GM21360 (cell line): ENCODE data around the gene GATAD2A.

Source experiments
- ATAC-seq: cut with Tn5 transposase; IDR thresholded peaks from one replicate; pipeline ENCODE4 v1.9.1; 2021; ENCODE audit warnings: mild to moderate bottlenecking, moderate library complexity; ENCODE audit not compliant: unreplicated experiment

Gene GATAD2A

DNA sequence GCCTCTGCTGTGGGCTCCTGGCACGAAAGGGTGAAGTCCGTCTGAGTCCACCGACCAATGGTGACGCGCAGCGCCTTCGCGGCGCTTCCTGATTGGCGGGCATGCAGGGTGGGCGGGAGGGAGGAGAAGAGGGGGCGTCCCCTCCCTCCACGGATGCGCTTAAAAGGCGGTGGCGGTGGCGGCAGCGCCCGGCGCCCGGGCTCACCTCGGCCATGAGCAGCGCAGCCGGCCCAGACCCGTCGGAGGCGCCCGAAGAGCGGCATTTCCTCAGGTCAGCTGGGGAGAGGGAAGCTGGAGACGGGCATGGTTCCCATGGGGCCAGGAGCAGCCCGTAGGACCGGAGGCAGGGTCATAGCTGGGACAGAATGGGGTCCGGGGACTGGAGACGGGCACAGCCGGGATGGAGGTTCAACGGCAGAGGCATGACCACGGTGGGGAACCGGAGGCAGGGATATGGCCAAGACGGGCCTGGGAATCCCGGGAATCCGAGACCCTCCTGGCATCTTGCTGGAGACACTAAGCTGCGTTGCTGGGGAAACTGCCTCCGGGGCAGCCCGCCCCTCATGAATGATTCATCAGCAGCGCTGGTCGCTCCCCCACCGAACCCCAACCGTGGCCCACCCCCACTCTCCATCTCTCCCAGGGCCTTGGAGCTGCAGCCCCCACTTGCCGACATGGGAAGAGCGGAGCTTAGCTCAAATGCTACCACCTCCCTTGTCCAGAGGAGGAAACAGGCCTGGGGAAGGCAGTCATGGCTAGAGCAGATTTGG lies 123.4 kb downstream of the GATAD2A start, which contains the start of gene YJEFN3:
Gene YJEFN3 (plus strand): TSS at position 191 of the 770 bp plus-strand sequence. CDS start 22 bp downstream, at position 213.
- no peak for ATAC-seq

DNA sequence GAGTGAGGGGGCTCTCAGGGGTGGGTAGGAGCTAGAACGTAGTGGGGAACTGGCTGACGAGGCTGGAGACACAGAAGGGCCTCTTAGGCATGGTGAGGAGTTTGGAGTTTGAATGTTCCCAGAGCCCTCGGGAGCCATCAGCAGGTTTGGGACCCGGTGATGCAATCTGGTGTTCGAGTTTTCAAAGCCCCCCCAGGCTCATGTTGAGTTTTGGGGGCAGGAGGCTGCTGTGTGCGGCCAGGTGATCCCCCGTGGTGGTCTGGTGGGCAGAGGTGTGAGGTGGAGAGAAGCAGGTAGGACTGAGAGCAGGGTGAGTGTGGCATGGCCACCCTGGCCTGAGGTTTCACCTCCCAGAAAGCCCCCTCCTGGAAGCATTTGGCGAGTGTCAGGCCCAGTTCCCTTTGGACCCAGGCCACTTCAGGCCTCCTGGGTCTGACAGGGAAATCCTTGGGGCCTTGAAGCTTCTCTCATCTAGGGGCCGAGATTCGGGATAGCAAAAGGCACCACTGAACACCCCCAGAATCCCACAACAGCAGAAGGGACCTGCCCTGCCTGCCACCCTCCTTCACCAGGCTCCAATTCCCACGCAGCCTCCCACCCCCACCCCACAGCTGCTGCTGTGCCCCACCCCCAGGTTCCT lies 124.4 kb downstream of the GATAD2A start:
- ATAC-seq: no peak

DNA sequence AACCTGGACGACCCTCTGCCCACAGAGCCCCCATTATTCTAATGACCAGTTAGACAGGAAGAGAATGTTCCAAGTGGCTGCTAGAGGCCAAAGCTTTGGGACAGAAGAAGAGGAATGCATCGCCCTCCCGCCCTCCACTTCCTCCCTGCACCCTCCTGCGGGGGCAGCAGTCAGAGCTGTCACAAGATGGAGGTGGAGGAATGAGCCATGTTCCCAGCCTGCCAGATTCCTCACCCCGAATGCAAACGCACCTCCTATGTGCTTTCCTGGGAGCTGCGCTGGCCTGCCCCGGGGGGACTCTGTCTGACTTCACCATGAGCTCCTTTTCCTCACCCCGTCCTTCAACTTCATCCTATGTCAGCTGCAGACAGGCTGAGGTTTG lies 124.9 kb downstream of the GATAD2A start:
- no peak for ATAC-seq

DNA sequence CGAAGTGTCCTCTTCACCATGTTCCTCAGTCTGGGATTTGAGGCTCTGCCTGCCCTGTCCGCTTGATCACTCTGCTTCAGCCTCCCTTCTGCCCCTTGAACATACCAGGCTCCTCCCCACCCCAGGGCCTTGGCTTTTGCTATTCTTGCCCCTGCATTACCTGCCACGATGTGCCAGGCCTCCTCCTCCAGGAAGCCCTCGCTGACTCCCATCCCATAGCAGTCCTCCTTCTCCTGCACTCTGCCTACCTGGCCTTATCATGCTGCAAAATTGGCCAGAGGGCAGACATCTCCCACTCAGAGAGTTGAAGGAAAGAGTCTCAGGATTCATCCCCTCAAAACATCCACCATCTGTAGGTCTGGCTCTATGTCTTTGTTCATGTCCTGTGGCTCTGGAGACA lies 125.4 kb downstream of the GATAD2A start:
- no peak for ATAC-seq

DNA sequence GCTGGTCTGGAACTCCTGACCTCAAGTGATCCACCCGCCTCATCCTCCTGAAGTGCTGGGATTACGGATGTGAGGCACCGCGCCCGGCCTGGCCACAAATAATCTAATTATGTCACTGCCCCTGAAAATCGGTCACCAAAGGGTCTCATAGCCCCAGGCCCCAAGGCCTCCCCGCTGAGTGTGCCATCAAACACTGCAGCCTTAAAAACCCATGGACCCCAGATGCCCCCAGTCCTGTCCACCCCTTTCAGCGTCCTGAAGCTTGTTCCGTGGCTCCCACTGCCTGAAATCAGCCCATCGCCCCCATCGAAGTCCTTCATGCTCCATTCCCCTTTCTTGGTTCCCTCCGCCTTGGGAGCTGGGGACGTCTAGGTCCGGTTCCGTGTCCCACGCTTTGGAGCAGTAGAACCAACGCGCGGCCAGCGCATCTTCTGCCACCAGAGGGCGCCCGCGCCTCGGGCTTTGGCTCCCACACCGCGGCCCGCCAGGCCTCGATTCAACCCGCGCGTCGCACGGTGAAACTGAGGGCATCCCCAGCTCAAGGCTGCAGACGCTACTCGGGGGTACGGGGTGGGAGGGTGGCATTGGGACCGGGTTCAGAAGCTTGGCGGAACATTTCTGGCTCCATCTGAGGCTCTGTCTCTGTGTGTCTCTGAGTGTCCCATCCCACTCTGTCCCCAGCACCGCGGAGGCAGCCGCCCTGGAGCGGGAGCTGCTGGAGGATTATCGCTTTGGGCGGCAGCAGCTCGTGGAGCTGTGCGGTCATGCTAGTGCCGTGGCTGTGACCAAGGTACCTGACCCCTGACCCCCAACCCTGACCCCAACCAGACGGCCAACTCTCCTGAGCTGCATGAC lies 126.7 kb downstream of the GATAD2A start:
- ATAC-seq: peak; percentile 54

DNA sequence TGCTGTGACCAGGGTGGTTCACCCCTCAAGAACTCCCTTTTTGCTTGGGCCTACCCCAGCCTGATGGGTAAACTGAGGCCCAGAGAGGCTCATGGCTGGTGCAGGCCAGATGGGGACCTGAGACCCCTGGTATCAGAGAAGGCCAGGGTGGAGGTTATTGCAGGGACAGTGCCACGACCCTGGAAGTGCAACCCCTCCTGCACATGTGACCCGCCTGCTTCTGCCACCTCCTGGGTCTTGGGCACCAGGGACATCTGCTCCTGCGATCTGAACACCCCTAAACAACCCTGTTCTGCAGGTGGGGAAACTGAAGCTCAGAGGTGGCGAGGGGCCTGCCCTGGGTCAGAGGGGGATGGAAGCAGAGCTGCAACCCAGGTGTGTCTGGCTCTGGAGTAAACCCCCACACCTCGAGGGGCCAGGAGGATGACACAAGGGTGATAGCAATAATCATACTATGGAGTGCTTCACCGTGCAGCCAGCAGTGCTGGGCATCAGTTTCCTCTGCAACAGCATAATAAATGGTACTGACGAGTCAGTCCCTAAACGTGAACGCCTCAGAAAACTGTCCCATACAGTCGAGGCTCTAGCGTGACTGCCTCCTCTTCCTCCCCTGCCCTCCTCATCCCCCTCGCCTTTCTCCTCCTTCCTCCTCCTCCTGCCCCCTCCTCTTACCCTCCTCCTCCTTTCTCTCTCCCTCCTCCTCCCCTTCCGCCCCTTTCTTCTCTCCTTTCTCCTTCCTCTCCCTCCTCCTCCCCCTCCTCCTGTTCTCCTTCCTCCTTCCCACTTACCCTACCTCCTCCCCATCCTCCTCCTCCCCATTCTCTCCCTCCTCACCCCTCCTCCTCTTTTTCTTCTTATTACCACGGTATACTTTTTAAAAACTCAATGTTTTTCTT lies 127.6 kb downstream of the GATAD2A start:
- ATAC-seq: no peak

DNA sequence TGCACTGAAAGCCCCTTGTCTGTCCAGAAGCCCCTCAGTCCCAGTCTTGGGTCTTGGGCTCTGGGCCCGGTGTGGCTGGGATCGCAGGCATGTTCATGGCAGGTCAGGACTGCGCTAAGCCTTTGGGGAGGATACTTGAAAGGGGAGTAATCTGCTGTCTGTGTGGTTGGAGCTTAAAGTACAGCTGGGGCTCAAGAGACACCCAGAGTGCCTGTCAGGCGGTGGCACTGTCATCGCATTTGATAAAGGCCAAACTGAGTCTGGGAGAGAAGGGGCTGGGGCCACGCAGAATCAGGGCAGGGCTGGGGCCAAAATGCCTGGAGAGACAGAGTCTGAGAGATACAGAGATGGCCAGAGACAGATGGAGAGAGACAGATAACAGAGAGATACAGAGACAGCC lies 128.4 kb downstream of the GATAD2A start:
- ATAC-seq: no peak

DNA sequence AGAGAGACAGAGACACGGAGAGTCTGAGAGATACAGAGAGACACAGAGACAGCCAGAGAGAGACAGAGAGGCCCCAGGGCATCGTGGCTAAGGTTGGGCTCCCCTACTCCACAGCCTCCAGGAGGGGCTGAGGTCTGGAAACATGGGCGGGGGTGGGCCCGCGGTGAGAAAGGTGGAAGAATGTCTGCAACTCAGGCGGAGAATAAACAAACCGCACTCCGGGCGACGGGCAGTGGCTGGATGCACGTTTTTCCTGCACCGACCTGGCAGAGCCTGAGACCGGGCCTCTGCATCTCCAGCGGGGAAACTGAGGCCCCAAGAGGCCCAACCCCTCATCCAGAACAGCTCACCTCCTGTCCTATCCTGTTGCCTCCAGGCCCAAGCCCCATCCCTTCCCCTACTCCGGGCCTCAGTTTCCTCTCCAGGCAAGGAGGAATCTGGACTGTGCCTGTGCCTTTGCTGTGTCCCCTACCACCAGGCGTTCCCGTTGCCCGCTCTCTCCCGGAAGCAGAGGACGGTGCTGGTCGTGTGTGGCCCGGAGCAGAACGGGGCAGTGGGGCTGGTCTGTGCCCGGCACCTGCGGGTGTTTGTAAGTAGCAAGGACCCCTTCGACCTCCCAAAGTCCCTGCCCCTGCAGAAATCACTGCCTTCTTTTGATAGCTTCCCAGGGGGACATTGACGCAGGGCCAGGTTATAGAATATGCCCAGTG lies 129.2 kb downstream of the GATAD2A start:
- ATAC-seq: no peak

DNA sequence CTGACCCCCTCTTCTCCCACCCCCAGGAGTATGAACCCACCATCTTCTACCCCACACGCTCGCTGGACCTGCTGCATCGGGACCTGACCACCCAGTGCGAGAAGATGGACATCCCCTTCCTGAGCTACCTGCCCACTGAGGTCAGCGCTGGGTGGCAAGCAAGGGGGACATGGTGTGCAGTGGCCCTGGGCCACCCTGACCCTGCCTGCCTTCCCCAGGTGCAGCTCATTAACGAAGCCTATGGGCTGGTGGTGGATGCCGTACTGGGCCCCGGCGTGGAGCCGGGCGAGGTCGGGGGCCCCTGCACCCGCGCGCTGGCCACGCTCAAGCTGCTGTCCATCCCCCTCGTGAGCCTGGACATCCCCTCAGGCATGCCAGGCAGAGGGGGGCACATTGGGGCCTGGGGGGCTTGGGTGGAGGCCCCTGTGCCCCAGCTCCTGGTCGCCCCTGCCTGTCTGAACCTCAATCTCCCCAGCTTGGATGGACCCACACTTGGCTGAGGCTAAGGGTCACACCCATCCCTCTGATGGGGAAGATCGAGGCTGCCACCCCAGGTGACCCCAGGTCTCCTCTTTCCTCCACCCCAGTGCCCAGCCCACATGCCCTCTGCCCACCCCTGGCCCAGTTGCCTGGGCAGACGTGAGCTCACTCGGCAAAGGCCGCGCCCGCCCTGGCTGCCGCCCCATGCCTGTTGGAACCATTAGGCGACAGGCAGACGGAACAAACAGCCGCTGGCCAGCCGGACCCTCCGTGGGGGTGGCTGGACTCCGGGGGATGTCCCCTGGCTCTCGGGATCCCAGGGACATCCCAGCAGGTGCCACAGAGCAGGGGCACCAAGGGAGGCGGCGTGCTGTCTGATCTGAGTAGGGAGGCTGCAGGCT lies 130.1 kb downstream of the GATAD2A start:
- ATAC-seq: no peak

DNA sequence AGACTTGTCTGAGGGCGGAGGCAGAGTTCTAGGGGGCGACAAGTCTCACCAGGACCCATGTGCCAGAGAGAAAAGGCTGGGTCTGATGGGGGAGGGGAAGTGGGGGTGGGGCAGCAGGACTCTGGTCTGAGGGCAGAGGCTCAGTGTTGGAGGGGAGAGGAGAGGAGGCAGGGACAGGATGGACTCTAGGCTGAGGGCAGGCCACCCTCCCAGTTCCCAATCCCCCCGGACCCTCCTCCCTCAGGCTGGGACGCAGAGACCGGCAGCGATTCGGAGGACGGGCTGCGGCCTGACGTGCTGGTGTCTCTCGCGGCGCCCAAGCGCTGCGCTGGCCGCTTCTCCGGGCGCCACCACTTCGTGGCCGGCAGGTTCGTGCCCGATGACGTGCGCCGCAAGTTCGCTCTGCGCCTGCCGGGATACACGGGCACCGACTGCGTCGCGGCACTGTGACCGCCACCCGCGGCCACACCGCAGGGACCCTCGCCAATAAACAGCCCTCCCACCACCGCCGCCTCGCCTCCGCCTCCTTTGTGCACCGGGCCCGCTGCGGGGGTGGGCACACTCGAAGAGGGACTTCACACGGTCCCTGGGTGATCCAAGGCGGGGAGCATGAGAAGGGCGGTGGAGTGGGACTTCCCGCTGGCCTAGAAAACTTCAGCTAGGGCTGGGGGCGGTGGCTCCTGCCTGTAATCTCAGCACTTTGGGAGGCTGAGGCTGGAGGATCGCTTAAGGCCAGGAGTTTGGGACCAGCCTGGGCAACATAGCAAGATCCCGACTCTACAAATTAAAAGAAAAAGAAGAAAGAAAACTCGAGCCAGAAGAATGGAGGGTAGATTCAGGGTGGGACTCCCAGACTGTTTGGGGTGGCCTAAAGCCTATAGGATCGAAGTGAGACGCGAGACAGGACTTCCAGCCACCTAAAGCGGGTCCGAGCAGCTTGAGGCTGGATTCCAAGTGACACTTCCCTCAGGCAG lies 131.9 kb downstream of the GATAD2A start:
- no peak for ATAC-seq

DNA sequence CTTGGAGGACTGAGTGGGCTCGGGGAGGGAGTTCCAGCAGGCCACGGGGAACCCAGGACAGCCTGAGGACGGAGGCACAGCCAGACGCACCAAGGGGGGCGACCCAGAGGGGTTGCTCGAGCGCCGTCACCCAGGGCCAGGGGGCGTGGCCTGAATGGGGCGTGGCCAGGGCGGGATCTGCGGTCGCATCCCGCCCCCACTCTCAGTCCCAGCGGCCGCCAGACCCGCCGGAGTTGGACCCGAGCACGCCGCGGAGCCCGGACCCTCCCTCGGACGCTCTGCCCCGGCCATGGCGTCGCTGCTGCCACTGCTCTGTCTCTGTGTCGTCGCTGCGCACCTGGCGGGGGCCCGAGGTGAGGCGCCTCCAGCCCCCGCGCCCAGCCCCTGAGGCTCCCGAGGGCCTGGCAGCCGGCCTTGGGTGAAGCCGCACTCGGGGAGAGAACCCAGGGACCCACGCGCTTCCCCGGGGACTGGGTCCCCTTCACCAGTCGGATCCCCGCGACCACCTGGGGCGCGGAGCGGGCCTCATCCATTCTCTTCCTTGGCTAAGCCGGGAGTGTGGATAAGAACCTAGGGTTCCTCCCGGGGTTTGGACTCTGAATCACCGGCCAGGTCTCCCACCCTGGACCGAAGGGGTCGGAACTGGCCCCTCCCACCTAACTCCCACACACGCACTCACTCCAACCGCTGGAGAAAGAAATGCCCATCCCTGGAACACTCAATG lies 132.7 kb downstream of the GATAD2A start, which contains the start of gene CILP2:
Gene CILP2 (plus strand): TSS at position 205 of the 724 bp plus-strand sequence. CDS start 85 bp downstream, at position 290.
- ATAC-seq: no peak

DNA sequence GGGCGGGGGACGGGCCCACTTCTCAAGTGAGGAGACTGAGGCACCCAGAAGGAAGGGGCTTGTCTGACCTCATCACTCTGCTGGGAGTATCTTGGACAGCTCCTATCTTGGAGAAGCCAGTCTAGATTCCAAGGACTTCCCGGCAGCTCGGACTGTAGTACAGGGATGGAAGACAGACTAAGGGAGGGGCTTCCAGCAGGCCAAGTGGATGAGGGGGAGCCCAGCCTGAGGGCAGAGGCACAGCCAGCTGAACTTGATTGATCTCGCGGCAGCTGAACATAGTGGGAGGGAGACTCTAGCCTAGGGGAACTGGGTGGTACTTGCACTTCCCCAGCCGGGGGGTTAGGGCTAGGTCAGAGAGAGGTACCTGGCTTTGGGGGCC lies 133.3 kb downstream of the GATAD2A start:
- ATAC-seq: no peak

DNA sequence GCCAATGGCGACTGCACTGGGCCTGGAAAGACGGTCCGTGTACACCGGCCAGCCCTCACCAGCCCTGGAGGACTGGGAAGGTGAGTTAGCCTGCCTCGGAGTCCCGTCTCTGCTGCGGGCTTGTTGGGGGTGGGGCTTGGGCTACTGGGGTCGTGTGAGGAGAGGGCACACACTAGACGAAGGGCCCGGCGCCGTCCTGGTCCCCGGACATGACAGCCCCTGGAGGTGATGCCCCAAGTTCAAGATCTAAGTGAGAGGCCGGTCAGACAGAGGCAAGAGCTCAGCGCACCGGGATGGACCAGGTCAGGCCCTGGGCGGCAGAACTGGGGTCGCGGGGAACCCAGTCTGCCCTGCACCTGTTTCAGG lies 134.2 kb downstream of the GATAD2A start:
- no peak for ATAC-seq

DNA sequence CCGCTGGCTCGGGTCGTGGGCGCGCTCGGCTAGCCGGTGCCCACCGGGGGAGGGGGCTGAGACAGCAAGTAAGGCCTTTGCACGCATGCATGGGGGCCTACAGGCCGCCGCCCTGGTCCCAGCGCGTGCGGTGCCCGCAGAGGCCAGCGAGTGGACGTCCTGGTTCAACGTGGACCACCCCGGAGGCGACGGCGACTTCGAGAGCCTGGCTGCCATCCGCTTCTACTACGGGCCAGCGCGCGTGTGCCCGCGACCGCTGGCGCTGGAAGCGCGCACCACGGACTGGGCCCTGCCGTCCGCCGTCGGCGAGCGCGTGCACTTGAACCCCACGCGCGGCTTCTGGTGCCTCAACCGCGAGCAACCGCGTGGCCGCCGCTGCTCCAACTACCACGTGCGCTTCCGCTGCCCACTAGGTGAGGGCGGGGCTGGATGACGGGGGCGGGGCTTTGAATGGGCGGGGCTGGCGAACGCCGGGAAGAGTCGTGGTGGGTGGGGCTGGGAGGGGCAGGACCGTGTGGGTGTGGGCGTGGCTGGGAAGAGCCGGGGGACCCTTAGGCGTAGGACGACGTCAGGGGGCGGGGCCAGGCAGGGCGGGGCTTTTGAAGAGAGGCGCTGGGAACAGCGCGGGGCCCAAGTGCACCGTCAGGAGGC lies 134.7 kb downstream of the GATAD2A start:
- ATAC-seq: no peak

DNA sequence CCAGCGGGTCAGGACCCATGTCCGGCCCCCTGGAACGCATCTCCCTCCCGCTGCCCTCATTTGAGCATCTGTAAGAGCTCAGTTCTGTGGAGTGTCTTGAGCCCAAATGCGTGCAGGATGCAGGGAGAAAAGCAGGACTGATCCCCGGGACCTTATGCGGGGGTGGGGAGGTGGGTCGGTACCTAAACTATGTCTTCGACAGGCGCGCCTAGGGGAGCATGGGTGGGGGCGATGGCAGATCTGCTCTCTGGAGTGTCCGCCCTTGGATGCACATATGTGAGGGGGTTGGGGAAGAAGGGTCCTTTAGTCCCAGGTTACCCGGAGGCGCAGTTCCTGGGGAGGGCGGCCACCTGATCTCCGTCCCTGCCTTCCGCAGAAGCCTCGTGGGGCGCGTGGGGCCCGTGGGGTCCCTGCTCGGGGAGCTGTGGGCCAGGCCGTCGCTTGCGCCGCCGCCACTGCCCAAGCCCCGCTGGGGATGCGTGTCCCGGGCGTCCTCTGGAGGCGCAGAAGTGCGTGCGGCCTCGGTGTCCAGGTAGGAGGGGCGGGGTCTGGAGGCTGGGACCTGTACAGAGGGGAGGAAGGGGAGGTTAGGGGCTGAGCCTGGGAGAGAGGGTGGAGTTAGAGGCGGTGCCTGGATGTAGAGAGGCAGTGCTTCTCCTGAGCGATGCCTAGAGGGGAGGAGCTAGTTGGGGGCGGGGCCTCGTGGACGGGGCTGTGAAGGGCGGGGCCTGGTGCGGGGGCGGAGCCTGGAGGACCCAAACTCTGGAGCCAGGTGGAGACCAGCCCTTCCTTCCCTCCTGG lies 135.4 kb downstream of the GATAD2A start:
- peak; percentile 63 for ATAC-seq

DNA sequence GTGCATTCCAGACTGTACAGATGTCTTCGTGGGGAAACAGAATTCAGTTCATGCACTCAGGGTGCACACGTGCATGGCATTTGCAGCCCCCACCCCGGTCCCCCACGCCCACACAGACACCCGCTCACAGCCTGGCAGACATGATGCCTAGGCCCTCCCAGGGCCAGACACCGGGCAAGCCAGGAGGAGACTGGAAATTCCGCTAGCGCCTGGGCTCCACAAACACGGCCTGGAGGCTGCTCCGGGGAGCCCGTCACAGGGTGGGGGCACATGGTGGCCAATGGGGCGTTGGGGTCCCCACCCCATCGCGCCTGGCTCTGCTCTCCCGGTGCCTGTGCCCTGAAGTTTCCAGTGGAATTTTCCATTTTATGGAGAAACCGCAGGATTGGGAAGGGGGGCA lies 136.1 kb downstream of the GATAD2A start:
- no peak for ATAC-seq
